ENCODE results near the gene COL4A2.

GRCh38 chr13:110320645-110321044 lies 13.6 kb downstream of the COL4A2 start:
- TF ChIP-seq, protein P1, sequence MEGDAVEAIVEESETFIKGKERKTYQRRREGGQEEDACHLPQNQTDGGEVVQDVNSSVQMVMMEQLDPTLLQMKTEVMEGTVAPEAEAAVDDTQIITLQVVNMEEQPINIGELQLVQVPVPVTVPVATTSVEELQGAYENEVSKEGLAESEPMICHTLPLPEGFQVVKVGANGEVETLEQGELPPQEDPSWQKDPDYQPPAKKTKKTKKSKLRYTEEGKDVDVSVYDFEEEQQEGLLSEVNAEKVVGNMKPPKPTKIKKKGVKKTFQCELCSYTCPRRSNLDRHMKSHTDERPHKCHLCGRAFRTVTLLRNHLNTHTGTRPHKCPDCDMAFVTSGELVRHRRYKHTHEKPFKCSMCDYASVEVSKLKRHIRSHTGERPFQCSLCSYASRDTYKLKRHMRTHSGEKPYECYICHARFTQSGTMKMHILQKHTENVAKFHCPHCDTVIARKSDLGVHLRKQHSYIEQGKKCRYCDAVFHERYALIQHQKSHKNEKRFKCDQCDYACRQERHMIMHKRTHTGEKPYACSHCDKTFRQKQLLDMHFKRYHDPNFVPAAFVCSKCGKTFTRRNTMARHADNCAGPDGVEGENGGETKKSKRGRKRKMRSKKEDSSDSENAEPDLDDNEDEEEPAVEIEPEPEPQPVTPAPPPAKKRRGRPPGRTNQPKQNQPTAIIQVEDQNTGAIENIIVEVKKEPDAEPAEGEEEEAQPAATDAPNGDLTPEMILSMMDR (IDR thresholded peaks at IDR 0.05) = no peak
- no peak for TF ChIP-seq POLR2A (IDR thresholded peaks at IDR 0.05)
- TF ChIP-seq EP300 (IDR thresholded peaks at IDR 0.05) = no peak

Data from ovary (tissue), 3 donors.